ENCODE data around the gene SLC22A31.

DNA sequence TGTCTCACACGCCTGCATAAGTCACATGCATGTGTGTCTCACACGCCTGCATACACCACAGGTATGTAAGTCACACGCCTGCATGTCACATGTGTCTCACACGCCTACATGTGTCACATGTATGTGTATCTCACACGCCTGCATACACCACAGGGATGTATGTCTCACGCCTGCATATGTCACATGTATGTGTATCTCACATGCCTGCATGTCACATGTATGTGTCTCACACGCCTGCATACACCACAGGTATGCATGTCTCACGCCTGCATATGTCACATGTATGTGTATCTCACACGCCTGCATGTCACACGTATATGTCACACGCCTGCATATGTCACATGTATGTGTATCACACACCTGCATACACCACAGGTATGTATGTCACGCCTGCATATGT lies 42.6 kb downstream of the SLC22A31 start:
- TF ChIP-seq, protein P1, sequence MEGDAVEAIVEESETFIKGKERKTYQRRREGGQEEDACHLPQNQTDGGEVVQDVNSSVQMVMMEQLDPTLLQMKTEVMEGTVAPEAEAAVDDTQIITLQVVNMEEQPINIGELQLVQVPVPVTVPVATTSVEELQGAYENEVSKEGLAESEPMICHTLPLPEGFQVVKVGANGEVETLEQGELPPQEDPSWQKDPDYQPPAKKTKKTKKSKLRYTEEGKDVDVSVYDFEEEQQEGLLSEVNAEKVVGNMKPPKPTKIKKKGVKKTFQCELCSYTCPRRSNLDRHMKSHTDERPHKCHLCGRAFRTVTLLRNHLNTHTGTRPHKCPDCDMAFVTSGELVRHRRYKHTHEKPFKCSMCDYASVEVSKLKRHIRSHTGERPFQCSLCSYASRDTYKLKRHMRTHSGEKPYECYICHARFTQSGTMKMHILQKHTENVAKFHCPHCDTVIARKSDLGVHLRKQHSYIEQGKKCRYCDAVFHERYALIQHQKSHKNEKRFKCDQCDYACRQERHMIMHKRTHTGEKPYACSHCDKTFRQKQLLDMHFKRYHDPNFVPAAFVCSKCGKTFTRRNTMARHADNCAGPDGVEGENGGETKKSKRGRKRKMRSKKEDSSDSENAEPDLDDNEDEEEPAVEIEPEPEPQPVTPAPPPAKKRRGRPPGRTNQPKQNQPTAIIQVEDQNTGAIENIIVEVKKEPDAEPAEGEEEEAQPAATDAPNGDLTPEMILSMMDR (IDR thresholded peaks at IDR 0.05): no peak
- TF ChIP-seq POLR2A (IDR thresholded peaks at IDR 0.05): no peak
